Esophagus squamous epithelium (tissue), 4 donors: Measurements from ENCODE around the gene PSMC4.

ENCODE experiments used
- CTCF ChIP-seq, 6 experiments: fragments of 450-650 bp in 4 of 6; fragments of 200-600 bp in 2 of 6; sonication (generic) in 2 of 6; IDR thresholded peaks; one replicate each; pipeline ENCODE4 v1.5.1; 2016 to 2019; ENCODE audit warnings: antibody characterized with exemption in 6 of 6, mild to moderate bottlenecking in 4 of 6, moderate library complexity in 4 of 6
- POLR2A ChIP-seq, 4 donors: fragments of 450-650 bp; IDR thresholded peaks; one replicate each; pipeline ENCODE4 v1.6.1; 2017; ENCODE audit warnings: antibody characterized with exemption in 4 of 4, mild to moderate bottlenecking in 4 of 4, moderate library complexity in 3 of 4

GRCh38 chr19:39996811-39997637 lies 26.1 kb downstream of the PSMC4 start, which contains the start of gene ZNF546:
- TF ChIP-seq POLR2A (IDR thresholded peaks at IDR 0.05) (peak in 3 of 4 donors; percentile 72 to 90 (median 88)), CTCF (IDR thresholded peaks at IDR 0.05) (peak in 1 of 6 experiments; percentile 16)
